Activated CD8-positive, alpha-beta memory T cell treated with anti-CD3 and anti-CD28 coated beads for 4 hours (primary cell): ENCODE results near the gene SSBP1.
"Not testable (repeated sequence)": the region's sequence is repeated elsewhere in the genome, so short reads cannot be mapped to it uniquely, and the experiment has no call there.

Source experiments
- DNase-seq, 2 donors: peaks; one replicate each; pipeline ENCODE4 v3.0.0-alpha.2; 2020; ENCODE audit warnings: low read depth in 2 of 2

Gene SSBP1

GRCh38 chr7:141770083-141770583 lies 32.0 kb downstream of the SSBP1 start:
- not testable (repeated sequence) for DNase-seq

- DNase-seq, result no peak
These were observed 38.2 kb downstream of the SSBP1 start, which contains the start of gene TAS2R4 for GRCh38 chr7:141776374-141776773. TSS of gene TAS2R4 (plus strand) at chr7:141776674. CDS start at chr7:141778489, 1,815 bp downstream.

GRCh38 chr7:141785706-141786552 lies 47.8 kb downstream of the SSBP1 start:
- peak in 1 of 2 donors; percentile 4 for DNase-seq

- no peak for DNase-seq
These were observed 50.1 kb downstream of the SSBP1 start for GRCh38 chr7:141788296-141788695.

- no peak for DNase-seq
These were observed 51.8 kb downstream of the SSBP1 start, which contains the start of gene TAS2R5 for GRCh38 chr7:141789917-141790316. TSS of gene TAS2R5 (plus strand) at chr7:141790217. CDS start at chr7:141790362, 145 bp downstream.

- DNase-seq, result no peak
These were observed 54.4 kb downstream of the SSBP1 start for GRCh38 chr7:141792526-141792925.
